Posterior vena cava (tissue), 2 donors: Measurements from ENCODE around the gene GMNN. TPM values are rescaled to one million over a fixed set of nuclear protein-coding genes. Genes with fewer than 3 reads are reported as not detected.
A peak's percentile ranks its signal among the peaks of the same experiment; 100 is the strongest.
"Not testable (repeated sequence)": the region's sequence is repeated elsewhere in the genome, so short reads cannot be mapped to it uniquely, and the experiment has no call there.

ENCODE experiments used
- DNase-seq: peaks from one replicate; pipeline ENCODE4 v3.0.0-alpha.2; 2020; ENCODE audit warnings: low spot score
- intact Hi-C, 2 donors: fragments of 100-400 bp; cut with DNase I; formaldehyde crosslinking; loops; one replicate each; pipeline versions ENCODE4 v1.14.1 to v1.14.2; 2022 to 2023
- long read RNA-seq, 2 donors: library from polyadenylated mRNA; unstranded; transcript quantifications; one replicate each; pipeline ENCODE4 v2.0.0, GENCODE V29; 2020 to 2021
- total RNA-seq, 2 donors: library from RNA; stranded (reverse); fragmentation: NEBNext Ultra II Directional; extraction: Animal tissue kit (Norgen Biotek cat#: 25700); gene quantifications; one replicate each; pipeline ENCODE4 v1.2.1, GENCODE V29; 2021
- donor health status: DM: yes; HTN: yes; CAD: no.
- donor health status: DM: yes; HTN: yes; CAD: no.

GMNN gene
- total RNA-seq, result 1 to 10 TPM; 6.0 to 7.5 TPM
- long read RNA-seq, donor 1, partial matches to known transcripts, result 0 of 4 reads
- long read RNA-seq, donor 1, other reads (novel, unspliced or antisense), result 0 of 4 reads
- long read RNA-seq, donor 2, transcript GMNN-201 (7 exons, 1,262 nt), result major isoform, 11 of 16 reads
- long read RNA-seq, donor 2, partial matches to known transcripts, result 0 of 16 reads
- long read RNA-seq, donor 2, other reads (novel, unspliced or antisense), result 0 of 16 reads

GRCh38 chr6:24774696-24775519 is at the start of gene GMNN:
TSS of gene GMNN (plus strand) at chr6:24774937. CDS start at chr6:24777247, 2,310 bp downstream.
- peak; percentile 100 for DNase-seq
- intact Hi-C loops, result no loop called here

DNA sequence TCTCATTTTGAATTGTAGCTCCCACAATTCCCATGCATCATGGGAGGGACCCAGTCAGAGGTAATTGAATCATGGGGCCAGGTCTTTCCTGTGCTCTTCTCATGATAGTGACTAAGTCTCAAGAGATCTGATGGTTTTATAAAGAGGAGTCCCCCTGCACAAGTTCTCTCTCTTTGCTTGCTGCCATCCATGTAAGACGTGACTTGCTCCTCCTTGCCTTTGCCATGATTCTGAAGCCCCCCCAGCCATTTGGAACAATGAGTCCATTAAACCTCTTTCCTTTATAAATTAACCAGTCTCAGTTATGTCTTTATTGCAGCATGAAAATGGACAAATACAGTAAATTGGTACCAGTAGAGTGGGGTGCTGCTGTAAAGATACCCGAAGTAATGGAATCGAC is 44.1 kb upstream of the GMNN start:
- DNase-seq, intact Hi-C loops: not testable (repeated sequence)

GRCh38 chr6:24731456-24732134 is 43.1 kb upstream of the GMNN start:
- DNase-seq, intact Hi-C loops: not testable (repeated sequence)

DNA sequence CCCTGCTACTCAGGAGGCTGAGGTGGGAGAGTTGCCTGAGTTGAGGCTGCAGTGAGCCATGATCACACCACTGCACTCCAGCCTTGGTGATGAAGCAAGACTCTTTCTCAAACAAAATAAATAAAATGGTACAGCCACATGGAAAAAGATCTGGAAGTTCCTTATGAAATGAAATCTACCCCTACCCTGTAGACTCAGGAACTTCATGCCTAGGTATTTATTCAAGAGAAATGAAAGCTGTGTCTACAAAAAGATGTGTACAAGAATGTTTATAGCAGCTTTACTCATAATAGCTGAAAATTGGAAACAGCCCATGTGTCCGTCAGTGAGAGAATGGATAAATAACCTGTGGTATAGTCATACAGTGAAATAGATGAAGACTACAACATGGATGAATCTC is 40.6 kb upstream of the GMNN start:
- no peak for DNase-seq
- intact Hi-C loops, result no loop called here

GRCh38 chr6:24734710-24735109 is 40.0 kb upstream of the GMNN start:
- DNase-seq, intact Hi-C loops: not testable (repeated sequence)

- no peak for DNase-seq
- intact Hi-C loops, result no loop called here
Measured at GRCh38 chr6:24738741-24739140, 36.0 kb upstream of the GMNN start.

- no peak for DNase-seq
- intact Hi-C loops, result no loop called here
Measured at GRCh38 chr6:24740861-24741260, 33.9 kb upstream of the GMNN start.

DNA sequence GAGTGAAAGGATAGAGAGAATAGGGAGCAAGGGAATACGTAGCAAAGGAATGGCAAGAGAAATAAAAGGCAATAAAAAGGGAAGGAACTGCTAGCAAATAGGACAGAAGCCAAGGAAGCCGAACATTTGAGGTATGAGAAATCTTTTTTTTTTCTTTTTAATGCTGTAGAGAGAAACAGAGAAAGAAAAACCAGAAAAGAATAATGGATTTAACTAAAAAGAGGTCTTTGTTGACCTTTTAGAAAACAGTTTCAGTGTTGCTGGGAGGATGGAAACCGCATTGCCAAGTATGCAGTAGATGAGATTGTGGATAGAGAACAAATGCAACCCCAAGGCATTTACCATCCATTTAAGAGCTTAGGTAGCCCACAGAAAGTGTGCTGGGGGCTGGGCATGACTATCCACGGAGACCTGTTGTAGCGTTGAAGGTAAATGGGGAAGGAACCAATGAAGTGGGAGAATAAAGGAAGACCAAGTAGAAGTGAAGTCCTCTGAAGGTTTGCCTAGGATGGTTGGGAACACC is 32.5 kb upstream of the GMNN start:
- intact Hi-C loops, result no loop called here
- DNase-seq, result no peak

DNA sequence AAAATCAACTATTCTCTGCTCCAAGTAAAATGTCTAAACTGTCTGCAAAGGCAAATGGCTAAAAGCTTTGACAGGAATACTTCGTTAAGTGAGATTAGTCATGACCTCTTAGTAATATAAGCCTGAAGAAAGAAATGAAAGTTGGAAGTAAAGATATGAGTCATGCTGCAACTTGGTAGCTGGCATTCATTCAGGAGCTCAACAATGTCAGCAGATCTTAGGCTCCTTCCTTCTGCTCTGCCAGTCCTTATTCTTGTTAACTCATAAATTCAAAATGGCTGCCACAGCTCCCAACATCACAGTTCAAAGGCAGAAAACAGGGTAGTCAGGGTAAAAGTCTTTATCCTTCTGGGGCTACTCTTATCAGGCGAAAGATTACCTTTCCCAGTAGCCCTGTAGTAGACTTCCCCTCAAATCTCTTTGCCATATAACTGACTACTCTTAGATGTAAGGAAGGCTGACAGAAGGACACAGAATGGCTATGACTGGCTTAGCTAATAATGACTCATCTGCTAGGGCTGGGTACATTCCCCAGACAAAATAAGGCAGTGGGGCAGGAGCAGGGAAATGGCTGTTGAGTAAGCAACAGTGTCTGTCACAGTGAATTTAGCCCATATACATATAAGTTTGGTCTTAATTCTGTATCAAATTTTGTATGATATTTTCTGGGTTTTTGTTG is 31.3 kb upstream of the GMNN start:
- intact Hi-C loops, result no loop called here
- DNase-seq, result no peak

GRCh38 chr6:24743944-24744335 is 30.8 kb upstream of the GMNN start:
- DNase-seq, result no peak
- intact Hi-C loops, result no loop called here

DNA sequence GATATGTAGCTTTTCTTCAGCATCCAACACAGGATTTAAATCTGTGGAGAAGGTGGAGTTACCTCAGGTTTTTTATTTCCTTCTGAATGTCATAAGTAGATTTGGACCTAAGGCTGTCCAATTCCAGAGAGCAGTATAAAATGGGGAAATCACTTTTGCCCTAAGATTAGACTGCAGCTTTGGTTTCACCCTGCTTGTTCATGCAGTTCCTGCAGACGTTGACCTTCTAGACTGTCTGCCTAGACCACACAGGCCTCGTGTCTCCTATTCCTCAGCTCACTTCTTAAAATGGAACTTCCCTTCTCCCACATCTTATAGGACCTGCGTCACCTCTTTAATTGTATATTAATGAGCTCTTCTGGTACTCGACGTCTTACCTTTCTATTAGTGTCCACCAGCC is 29.8 kb upstream of the GMNN start:
- DNase-seq, result no peak
- intact Hi-C loops, result no loop called here

DNA sequence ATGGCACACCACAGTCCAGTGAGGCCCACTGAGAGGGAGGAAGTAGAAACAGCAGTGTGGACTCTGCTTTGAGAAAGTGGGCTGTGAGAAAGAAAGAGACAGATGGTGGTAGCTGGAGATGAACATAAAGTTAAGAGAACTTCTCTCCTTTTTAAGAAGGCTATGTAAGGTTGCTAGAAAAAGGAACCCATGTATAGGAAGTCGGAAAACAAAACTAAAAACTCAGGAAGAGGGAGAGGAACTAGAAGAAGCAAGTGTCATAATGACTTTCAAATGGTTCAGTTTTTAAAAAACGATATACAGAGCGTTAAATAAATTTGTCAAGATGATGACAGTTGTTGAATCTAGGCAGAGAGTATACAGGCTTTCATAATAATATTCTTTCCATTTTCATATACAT is 25.4 kb upstream of the GMNN start:
- intact Hi-C loops, result no loop called here
- DNase-seq, result no peak

GRCh38 chr6:24750878-24751277 is 23.9 kb upstream of the GMNN start:
- intact Hi-C loops, DNase-seq: not testable (repeated sequence)

GRCh38 chr6:24752503-24752902 is 22.2 kb upstream of the GMNN start:
- no peak for DNase-seq
- intact Hi-C loops, result no loop called here

GRCh38 chr6:24752917-24753492 is 21.7 kb upstream of the GMNN start:
- intact Hi-C loops, result no loop called here
- no peak for DNase-seq

DNA sequence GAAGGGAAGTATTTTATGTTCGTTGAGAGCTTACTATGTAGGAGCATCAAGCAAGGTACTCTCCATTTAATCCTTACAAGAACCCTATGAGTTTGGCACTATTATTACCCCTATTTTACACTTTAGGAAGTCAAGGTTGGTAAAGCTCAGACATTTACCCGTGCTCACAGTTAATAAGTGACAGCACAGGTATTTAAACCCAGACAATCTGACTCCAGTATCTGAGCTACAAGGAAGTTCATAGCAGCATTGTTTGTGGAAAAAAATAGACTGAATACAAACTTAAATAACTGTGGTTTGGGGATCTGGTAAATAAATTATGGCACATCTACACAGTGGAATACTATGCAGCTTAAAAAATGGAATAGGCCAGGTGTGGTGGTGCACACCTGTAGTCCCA is 21.2 kb upstream of the GMNN start:
- intact Hi-C loops, result no loop called here

DNA sequence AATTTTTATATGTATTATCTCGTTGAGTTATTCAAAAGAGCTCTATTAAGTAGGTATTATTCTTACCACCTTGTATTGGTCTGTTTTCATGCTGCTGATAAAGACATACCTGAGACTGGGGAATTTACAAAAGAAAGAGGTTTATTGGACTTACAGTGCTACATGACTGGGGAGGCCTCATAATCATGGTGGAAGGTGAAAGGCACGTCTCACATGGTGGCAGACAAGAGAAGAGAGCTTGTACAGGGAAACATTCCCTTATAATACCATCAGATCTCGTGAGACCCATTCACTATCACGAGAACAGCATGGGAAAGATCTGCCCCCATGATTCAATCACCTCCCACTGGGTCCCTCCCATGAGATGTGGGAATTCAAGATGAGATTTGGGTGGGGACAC is 20.4 kb upstream of the GMNN start:
- DNase-seq, intact Hi-C loops: not testable (repeated sequence)

More for the DNA sequence above, 21.2 kb upstream of the GMNN start:
- DNase-seq, result no peak

DNA sequence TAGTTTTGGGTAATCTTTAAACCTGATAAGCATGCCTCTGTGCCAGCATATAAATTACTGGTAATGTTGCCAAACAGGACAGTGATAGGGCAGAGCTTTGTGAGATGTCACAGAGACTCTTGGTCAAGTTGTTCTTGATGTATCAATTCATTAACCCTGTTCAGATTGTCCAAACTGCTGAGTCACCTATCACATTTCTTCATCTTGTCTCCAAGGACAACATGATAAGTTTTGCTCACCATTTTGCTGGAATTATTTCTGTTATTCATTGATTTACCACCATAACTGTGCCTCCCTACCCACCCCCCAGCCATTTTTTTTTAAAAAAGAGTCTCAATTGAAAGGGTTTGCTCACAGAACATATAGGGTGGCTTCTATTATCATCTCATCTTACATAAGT is 19.5 kb upstream of the GMNN start:
- DNase-seq, result no peak
- intact Hi-C loops, result no loop called here

GRCh38 chr6:24757611-24758010 is 17.1 kb upstream of the GMNN start:
- no peak for DNase-seq

More at GRCh38 chr6:24757611-24758010, 17.1 kb upstream of the GMNN start:
- intact Hi-C loops, result no loop called here
